Endothelial cell of umbilical vein (primary cell): ENCODE results near the gene ZNF800. TPM values are rescaled to one million over a fixed set of nuclear protein-coding genes. Genes with fewer than 3 reads are reported as not detected.

Source experiments
- BruUV-seq: library from RNA; stranded (reverse); fragments of 400-500 nt; replicated peaks from 2 replicates; lab custom pipeline; 2021; lab: Mats Ljungman, UMichigan
- CTCF ChIA-PET: fragments of 300-600, 350-600 bp; sonication (Branson Sonifier 250); formaldehyde crosslinking; loops from one replicate; lab custom pipeline; 2021; ENCODE audit warnings: antibody characterized with exemption, inconsistent platforms; lab: Charles Lee
- POLR2A ChIA-PET: fragments of 300-600, 350-600 bp; sonication (Branson Sonifier 250); formaldehyde crosslinking; loops from one replicate; lab custom pipeline; 2021; ENCODE audit warnings: antibody characterized with exemption, inconsistent platforms; lab: Charles Lee
- DNase-seq: peaks from one replicate; pipeline ENCODE4 v3.0.0-alpha.2; 2011; ENCODE audit warnings: low read depth, low spot score
- FAIRE-seq: peaks from 2 replicates; lab custom pipeline; 2011; peaks lifted over from hg19 to GRCh38; lab: Jason Lieb, UNC
- H2AFZ ChIP-seq: 2 replicates; pipeline ENCODE4 v1.6.0; 2012; ENCODE audit warnings: low read depth, low read length, control low read depth, inconsistent platforms
- H3K27ac ChIP-seq: 2 replicates; pipeline ENCODE4 v1.5.1; 2011; ENCODE audit warnings: low read depth, mild to moderate bottlenecking, control low read depth, low read length, moderate library complexity; ENCODE audit not compliant: insufficient read depth
- H3K27me3 ChIP-seq, 2 experiments: 2 replicates each; pipeline versions ENCODE4 v1.6.0 to v1.6.1; 2011; ENCODE audit warnings: low read length in 2 of 2, mixed read lengths in 1 of 2; ENCODE audit not compliant: control insufficient read depth in 2 of 2, insufficient read depth in 2 of 2
- H3K36me3 ChIP-seq, 2 experiments: 2 replicates in 1 of 2; 3 replicates in 1 of 2; pipeline ENCODE4 v1.5.1; 2011; ENCODE audit warnings: low read length in 2 of 2, mild to moderate bottlenecking in 1 of 2, moderate library complexity in 1 of 2; ENCODE audit not compliant: control insufficient read depth in 2 of 2, insufficient read depth in 2 of 2; ENCODE audit errors: extremely low read depth in 1 of 2
- H3K4me1 ChIP-seq: 3 replicates; pipeline ENCODE4 v1.5.1; 2011; ENCODE audit warnings: mild to moderate bottlenecking, low read length; ENCODE audit not compliant: control insufficient read depth, insufficient read depth; ENCODE audit errors: extremely low read depth
- H3K4me2 ChIP-seq: 2 replicates; pipeline ENCODE4 v1.6.1; 2011; ENCODE audit warnings: low read length, control low read depth, mixed read lengths; ENCODE audit not compliant: insufficient read depth
- H3K4me3 ChIP-seq, 3 experiments: fragments of 200-600 bp in 1 of 3; sonication (generic), shearing (Covaris generic) in 1 of 3; replicated peaks in 1 of 3; 2 replicates each; pipeline ENCODE4 v1.5.1; 2011 to 2016; ENCODE audit warnings: control low read depth in 3 of 3, low read length in 3 of 3, mild to moderate bottlenecking in 2 of 3, inconsistent platforms in 1 of 3, low read depth in 1 of 3, moderate library complexity in 1 of 3; ENCODE audit not compliant: insufficient read depth in 1 of 3
- H3K79me2 ChIP-seq: 2 replicates; pipeline ENCODE4 v1.6.0; 2012; ENCODE audit warnings: low read length, inconsistent platforms; ENCODE audit not compliant: control insufficient read depth, insufficient read depth
- H3K9ac ChIP-seq: replicated peaks from 2 replicates; pipeline ENCODE3; 2011; ENCODE audit warnings: low read length, control low read depth; ENCODE audit not compliant: insufficient read depth; ENCODE audit errors: extremely low read depth
- H3K9me1 ChIP-seq: replicated peaks from 3 replicates; pipeline ENCODE4 v1.6.0; 2011; ENCODE audit warnings: mild to moderate bottlenecking, low read length; ENCODE audit not compliant: control insufficient read depth, insufficient read depth; ENCODE audit errors: extremely low read depth
- H3K9me3 ChIP-seq: replicated peaks from 2 replicates; pipeline ENCODE4 v1.5.1; 2012; ENCODE audit warnings: low read length, inconsistent platforms; ENCODE audit not compliant: control insufficient read depth, insufficient read depth
- H4K20me1 ChIP-seq: replicated peaks from 2 replicates; pipeline ENCODE3; 2011; ENCODE audit warnings: mild to moderate bottlenecking, low read length; ENCODE audit not compliant: control insufficient read depth, insufficient read depth; ENCODE audit errors: extremely low read depth
- CTCF ChIP-seq, 2 donors: IDR thresholded peaks; 1 replicate in 1 of 2; 2 replicates in 1 of 2; pipeline ENCODE4 v1.5.1; 2011; ENCODE audit warnings: low read length in 2 of 2, mild to moderate bottlenecking in 2 of 2, moderate library complexity in 2 of 2, control low read depth in 1 of 2, inconsistent platforms in 1 of 2, low read depth in 1 of 2; ENCODE audit not compliant: insufficient read depth in 1 of 2; ENCODE audit errors: extremely low read depth in 1 of 2
- EZH2 ChIP-seq: IDR thresholded peaks from 2 replicates; pipeline ENCODE4 v1.6.1; 2012; ENCODE audit warnings: borderline replicate concordance, low read depth, mild to moderate bottlenecking, moderate library complexity, low read length, inconsistent platforms; ENCODE audit not compliant: severe bottlenecking
- FOS ChIP-seq: IDR thresholded peaks from 2 replicates; pipeline ENCODE4 v1.6.1; 2011; ENCODE audit warnings: mild to moderate bottlenecking, low read length, moderate library complexity, borderline replicate concordance; ENCODE audit not compliant: insufficient read depth
- GATA2 ChIP-seq: IDR thresholded peaks from 2 replicates; pipeline ENCODE4 v1.7.0; 2011; ENCODE audit warnings: low read depth, mild to moderate bottlenecking, moderate library complexity, mixed read lengths, low read length; ENCODE audit not compliant: insufficient read length, insufficient read depth
- JUN ChIP-seq: IDR thresholded peaks from 2 replicates; pipeline ENCODE4 v1.6.1; 2011; ENCODE audit warnings: borderline replicate concordance, low read depth; ENCODE audit not compliant: insufficient read length, insufficient read depth
- MYC ChIP-seq: IDR thresholded peaks from one replicate; pipeline ENCODE4 v1.6.1; 2011; ENCODE audit warnings: mild to moderate bottlenecking, low read depth, low read length
- POLR2A ChIP-seq: IDR thresholded peaks from 2 replicates; pipeline ENCODE4 v1.6.1; 2012; ENCODE audit warnings: low read depth, mild to moderate bottlenecking, control low read depth, low read length
- POLR2AphosphoS5 ChIP-seq: IDR thresholded peaks from 2 replicates; pipeline ENCODE4 v1.6.1; 2012; ENCODE audit warnings: low read depth, mild to moderate bottlenecking, control low read depth, low read length, moderate library complexity; ENCODE audit not compliant: insufficient read depth
- dilution Hi-C: fragments of 300-500 bp; cut with MboI; formaldehyde crosslinking; loops from one replicate; pipeline ENCODE4 v1.15.0; 2019; ENCODE audit warnings: low sequenced_read_pairs; ENCODE audit not compliant: extremely low pct_ligation_motif_present
- intact Hi-C: fragments of 100-400 bp; cut with micrococcal nuclease; formaldehyde crosslinking; loops from one replicate; pipeline ENCODE4 v1.10.0; 2022
- polyA plus RNA-seq, 4 experiments: library from polyadenylated mRNA; depleted of rRNA in 3 of 4; stranded (reverse) in 3 of 4; unstranded in 1 of 4; fragments of >200 nt; gene quantifications; 2 replicates each; pipeline versions ENCODE4 v1.2.1 to v1.2.3, GENCODE V29; 2011 to 2012; ENCODE audit warnings: missing spikeins in 1 of 4
- total RNA-seq: library from RNA; stranded (reverse); gene quantifications from 2 replicates; pipeline ENCODE4 v1.2.3, GENCODE V29; 2021
- TF ChIP-seq, protein P1 (sequence below): IDR thresholded peaks from 2 replicates; pipeline ENCODE4 v1.6.1; 2011; ENCODE audit not compliant: insufficient read depth, insufficient read length

ZNF800 gene
- total and polyA plus RNA-seq, 2 donors (not counting 3 experiments of a cell fraction or from before 2014, with no cell fraction given), result 10.9 to 35.4 TPM

DNA sequence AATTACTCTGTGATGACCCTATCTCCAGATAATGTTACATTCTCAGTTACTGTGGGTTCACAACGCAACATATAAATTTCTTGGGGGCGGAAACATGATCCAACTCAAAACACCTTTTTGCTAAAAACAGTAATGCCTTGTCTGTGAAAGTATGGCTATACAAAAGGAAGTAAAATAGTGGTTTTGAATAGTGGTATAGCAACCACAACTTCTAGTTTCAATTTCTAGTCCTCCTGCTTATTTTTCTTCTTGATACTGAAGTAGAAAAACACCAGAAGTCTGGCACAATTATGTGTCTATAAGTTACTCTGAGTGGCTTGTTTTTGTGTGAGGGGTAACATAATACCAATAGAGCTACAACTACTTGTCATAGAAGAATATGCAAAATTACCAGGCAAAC is 21.5 kb upstream of the ZNF800 start:
- Histone ChIP-seq H3K79me2 (no peaks in the 10 kb centered on the region), H3K4me1 (no peaks in the 10 kb centered on the region), H3K4me2 (no peak overlapping the region), H3K9me3 (no peaks in the 10 kb centered on the region), H3K9me1 (no peaks in the 10 kb centered on the region), H3K9ac (no peak overlapping the region), H3K36me3 (no peaks in the 10 kb centered on the region), H3K27me3 (peaks cover 11 to 15% of the 10 kb centered on the region in 2 experiments), H2AFZ (no peak overlapping the region), H3K27ac (no peak overlapping the region), H3K4me3 (no peak overlapping the region), H4K20me1 (no peaks in the 10 kb centered on the region)
- ChIA-PET POLR2A (no interaction called here), CTCF (no interaction called here)
- no peak for FAIRE-seq
- dilution Hi-C loops (no loop called here), intact Hi-C loops (no loop called here)
- DNase-seq, result no peak
- BruUV-seq, result no TSS peak
- TF ChIP-seq POLR2A (no peak), JUN (no peak), FOS (no peak), GATA2 (no peak), EZH2 (no peak), CTCF (IDR thresholded peaks at IDR 0.05; ENCODE audit: extremely low read depth in 1 of 2, insufficient read depth in 1 of 2, low read depth in 1 of 2, low read length in 2 of 2) (no peak), MYC (no peak), POLR2AphosphoS5 (no peak)
- TF ChIP-seq, protein P1, sequence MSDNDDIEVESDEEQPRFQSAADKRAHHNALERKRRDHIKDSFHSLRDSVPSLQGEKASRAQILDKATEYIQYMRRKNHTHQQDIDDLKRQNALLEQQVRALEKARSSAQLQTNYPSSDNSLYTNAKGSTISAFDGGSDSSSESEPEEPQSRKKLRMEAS, result no peak
